Heart right ventricle (tissue), 16 donors: ENCODE data around the gene FREY1. TPM values are rescaled to one million over a fixed set of nuclear protein-coding genes. Genes with fewer than 3 reads are reported as not detected.

Experiments used
- ATAC-seq, 8 donors: fragments of 200-7000 bp; cut with Tn5 transposase; one replicate each; pipeline ENCODE4 v1.9.1; 2020; ENCODE audit warnings: mild to moderate bottlenecking in 8 of 8, moderate library complexity in 8 of 8, moderate number of reproducible peaks in 1 of 8
- DNase-seq, 2 donors: peaks; one replicate each; pipeline ENCODE4 v3.0.0-alpha.2; 2020
- H3K27ac ChIP-seq, 10 donors: fragments of 200-600 bp; sonication (generic) in 2 of 10; one replicate each; pipeline versions ENCODE4 v1.5.0 to v1.8.0; 2020 to 2022; ENCODE audit warnings: mild to moderate bottlenecking in 3 of 10
- H3K27me3 ChIP-seq, 7 donors: fragments of 200-600 bp; one replicate each; pipeline ENCODE4 v1.8.0; 2021 to 2022; ENCODE audit warnings: mild to moderate bottlenecking in 2 of 7
- H3K36me3 ChIP-seq, 9 donors: fragments of 200-600 bp; sonication (generic) in 1 of 9; one replicate each; pipeline versions ENCODE4 v1.5.0 to v1.8.0; 2020 to 2022; ENCODE audit warnings: mild to moderate bottlenecking in 2 of 9
- H3K4me1 ChIP-seq, 9 donors: fragments of 200-600 bp; sonication (generic) in 1 of 9; one replicate each; pipeline versions ENCODE4 v1.5.0 to v1.8.0; 2020 to 2022; ENCODE audit warnings: mild to moderate bottlenecking in 4 of 9
- H3K4me3 ChIP-seq, 10 donors: fragments of 200-600 bp; sonication (generic) in 2 of 10; one replicate each; pipeline versions ENCODE4 v1.5.0 to v1.8.0; 2020 to 2022; ENCODE audit warnings: mild to moderate bottlenecking in 7 of 10, moderate library complexity in 2 of 10
- H3K9me3 ChIP-seq, 11 donors: fragments of 200-600 bp in 10 of 11; sonication (generic) in 2 of 11; one replicate each; pipeline versions ENCODE4 v1.5.0 to v1.8.0; 2013 to 2022; ENCODE audit warnings: mild to moderate bottlenecking in 2 of 11, control low read depth in 1 of 11, moderate library complexity in 1 of 11
- WGBS, 2 donors: extraction: QIAGEN DNeasy Blood & Tissue Kit; methylation state at CpG; one replicate each; pipeline ENCODE4 v1.1.7; 2013; ENCODE audit warnings: inconsistent platforms in 1 of 2; 5-methylcytosine and 5-hydroxymethylcytosine counted together
- intact Hi-C, 10 donors: fragments of 100-400 bp; cut with DNase I; formaldehyde crosslinking; loops; one replicate each; pipeline versions ENCODE4 v1.11.1 to v1.14.2; 2022
- polyA plus RNA-seq, 2 donors: library from polyadenylated mRNA; stranded (reverse); fragments of 200-250 nt; gene quantifications; one replicate each; pipeline ENCODE4 v1.2.3, GENCODE V29; 2013
- total RNA-seq, 10 donors: library from RNA; stranded (reverse); fragmentation: NEBNext Ultra II Directional in 3 of 10; extraction: Animal tissue kit (Norgen Biotek cat#: 25700) in 3 of 10; gene quantifications; one replicate each; pipeline versions ENCODE4 v1.2.1 to v1.2.4, GENCODE V29; 2021 to 2023
- TF ChIP-seq, protein P1 (sequence below), 9 donors: fragments of 200-600 bp; sonication (generic) in 2 of 9; IDR thresholded peaks; one replicate each; pipeline versions ENCODE4 v1.5.0 to v1.8.0; 2021 to 2022; ENCODE audit warnings: antibody characterized with exemption in 9 of 9, mild to moderate bottlenecking in 5 of 9, moderate library complexity in 1 of 9
- donor health status: Arrhythmogenic right ventricular cardiomyopathy.
- donor health status: ischemic (EF 13 %, LVEDD 7.1; RV severe dilation, severe dysfunction).
- donor health status: healthy with polysubstance abuse.
- donor health status: DM: no; HTN: yes; CAD: no.
- donor health status: DM: no; HTN: no; CAD: no.
- donor health status: ischemic (EF 25% LVEDD 6.9; RV normal size, moderate dysfunction).
- donor health status: ischemic (EF 25% LVEDD 5.7; RV mildly dilated, moderate dysfunction).
- donor health status: healthy.
- donor health status: DM: yes; HTN: yes; CAD: no.
- donor health status: Ischemic cardiomyopathy.
- donor health status: ischemic (EF 35%, LVEDD 5.7; RV mildly dilated, moderate dysfunction).
- donor health status: nonischemic (EF 11% LVEDD 7.7; RV severe dilation, severe dysfunction).
- donor health status: DM: yes; HTN: yes; CAD: no.
- donor health status: PGD.
- donor health status: ischemic (EF 29% LVEDD 5.4; RV normal size, mild dysfunction).
- donor health status: nonischemic (EF 23%, LVEDD 6.1; RV moderate dilation, normal function).

FREY1 gene
- total and polyA plus RNA-seq, 12 donors, result 0.22 to 0.59 (median 0.39) TPM; not detected in 7

GRCh38 chr11:45887587-45887986 lies 19.5 kb downstream of the FREY1 start:
- WGBS, 2 donors, result 84 to 87% methylated on average over 10 of the region's 10 CpGs
- intact Hi-C loops, result no loop called here
- Histone ChIP-seq H3K36me3 (peaks cover 0 to 11% (median 0%) of the 10 kb centered on the region in 9 donors), H3K27ac (no peak overlapping the region), H3K9me3 (no peaks in the 10 kb centered on the region), H3K4me3 (no peak overlapping the region), H3K27me3 (peaks cover 0 to 13% (median 0%) of the 10 kb centered on the region in 7 donors), H3K4me1 (peaks cover 0 to 13% (median 6%) of the 10 kb centered on the region in 9 donors)
- no peak for DNase-seq
- no peak for ATAC-seq
- TF ChIP-seq, protein P1, sequence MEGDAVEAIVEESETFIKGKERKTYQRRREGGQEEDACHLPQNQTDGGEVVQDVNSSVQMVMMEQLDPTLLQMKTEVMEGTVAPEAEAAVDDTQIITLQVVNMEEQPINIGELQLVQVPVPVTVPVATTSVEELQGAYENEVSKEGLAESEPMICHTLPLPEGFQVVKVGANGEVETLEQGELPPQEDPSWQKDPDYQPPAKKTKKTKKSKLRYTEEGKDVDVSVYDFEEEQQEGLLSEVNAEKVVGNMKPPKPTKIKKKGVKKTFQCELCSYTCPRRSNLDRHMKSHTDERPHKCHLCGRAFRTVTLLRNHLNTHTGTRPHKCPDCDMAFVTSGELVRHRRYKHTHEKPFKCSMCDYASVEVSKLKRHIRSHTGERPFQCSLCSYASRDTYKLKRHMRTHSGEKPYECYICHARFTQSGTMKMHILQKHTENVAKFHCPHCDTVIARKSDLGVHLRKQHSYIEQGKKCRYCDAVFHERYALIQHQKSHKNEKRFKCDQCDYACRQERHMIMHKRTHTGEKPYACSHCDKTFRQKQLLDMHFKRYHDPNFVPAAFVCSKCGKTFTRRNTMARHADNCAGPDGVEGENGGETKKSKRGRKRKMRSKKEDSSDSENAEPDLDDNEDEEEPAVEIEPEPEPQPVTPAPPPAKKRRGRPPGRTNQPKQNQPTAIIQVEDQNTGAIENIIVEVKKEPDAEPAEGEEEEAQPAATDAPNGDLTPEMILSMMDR (IDR thresholded peaks at IDR 0.05), result no peak

DNA sequence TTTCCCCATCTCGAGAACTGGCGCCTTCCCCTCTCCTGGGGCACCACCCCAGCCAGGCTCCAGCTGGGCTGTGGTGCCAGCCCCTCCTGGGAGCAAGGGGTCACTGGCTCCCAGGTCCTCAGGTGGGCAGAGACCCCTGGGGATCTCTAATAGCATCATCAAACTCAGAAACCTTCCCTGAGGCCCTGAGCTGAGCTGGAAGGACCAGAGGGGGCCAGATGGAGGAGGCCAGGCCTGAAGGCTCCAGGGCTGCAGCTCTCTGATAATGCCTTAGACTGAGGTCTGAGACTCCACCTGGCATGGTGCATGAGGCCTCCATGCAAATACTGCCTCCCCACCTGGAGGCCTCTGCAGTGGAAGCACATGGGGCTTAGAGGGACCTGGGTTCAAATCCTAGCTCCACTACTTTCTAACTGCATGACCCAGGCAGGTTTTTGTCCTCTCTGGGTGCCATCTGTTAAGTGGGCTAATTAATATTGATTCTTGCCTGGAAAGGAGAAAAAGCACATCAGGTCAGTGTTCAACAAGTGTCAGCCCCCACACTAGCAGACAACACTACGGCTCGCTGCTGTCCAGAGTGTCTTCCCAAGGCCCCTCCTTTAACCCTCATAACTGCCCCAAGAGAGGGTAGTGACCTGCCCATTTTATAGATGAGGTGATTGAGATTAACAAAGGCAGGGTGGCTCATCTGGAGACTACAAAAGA lies 20.1 kb downstream of the FREY1 start:
- peaks cover 0 to 13% (median 6%) of the 10 kb centered on the region in 9 donors for H3K4me1 ChIP-seq
- H3K9me3 ChIP-seq, result no peaks in the 10 kb centered on the region
- DNase-seq (no peak), ATAC-seq (no peak)
- TF ChIP-seq, protein P1 (IDR thresholded peaks at IDR 0.05), result no peak
- H3K27ac ChIP-seq, result no peak overlapping the region
- no peak overlapping the region for H3K4me3 ChIP-seq
- intact Hi-C loops, result no loop called here
- WGBS, 2 donors, result 91 to 92% methylated on average over 4 of the region's 4 CpGs
- H3K27me3 ChIP-seq, result peaks cover 0 to 13% (median 0%) of the 10 kb centered on the region in 7 donors
- peaks cover 0 to 18% (median under 1%) of the 10 kb centered on the region in 9 donors for H3K36me3 ChIP-seq

GRCh38 chr11:45885921-45886721 lies 20.9 kb downstream of the FREY1 start:
- H3K27ac ChIP-seq, result no peak overlapping the region
- intact Hi-C loops, result no loop called here
- TF ChIP-seq, protein P1 (IDR thresholded peaks at IDR 0.05), result no peak
- ATAC-seq (peak in 1 of 8 donors; percentile 25), DNase-seq (no peak)
- H3K27me3 ChIP-seq, result peaks cover 0 to 13% (median 0%) of the 10 kb centered on the region in 7 donors
- no peaks in the 10 kb centered on the region for H3K9me3 ChIP-seq
- WGBS, 2 donors, result 17 to 22% methylated on average over 43 of the region's 43 CpGs
- peak overlapping the region in 9 of 10 donors; percentile 30 to 59 (median 50) for H3K4me3 ChIP-seq
- peaks cover 0 to 26% (median 8%) of the 10 kb centered on the region in 9 donors for H3K36me3 ChIP-seq
- H3K4me1 ChIP-seq, result peaks cover 0 to 21% (median 9%) of the 10 kb centered on the region in 9 donors

- Histone ChIP-seq H3K4me1 (peaks cover 0 to 23% (median 10%) of the 10 kb centered on the region in 9 donors), H3K27me3 (peaks cover 0 to 13% (median 0%) of the 10 kb centered on the region in 7 donors), H3K36me3 (peaks cover 0 to 33% (median 15%) of the 10 kb centered on the region in 9 donors), H3K9me3 (no peaks in the 10 kb centered on the region), H3K27ac (no peak within 1 kb of the TSS), H3K4me3 (peak within 1 kb of the TSS in 9 of 10 donors; percentile 30 to 59 (median 50))
- peak; percentile 42 to 55 for DNase-seq
- TF ChIP-seq, protein P1 (IDR thresholded peaks at IDR 0.05), result peak in 1 of 9 donors; percentile 7
- ATAC-seq, result peak; percentile 19 to 79 (median 72)
- 2% methylated on average over 33 to 73 of the region's 73 CpGs for WGBS, 2 donors
- intact Hi-C loops, result no loop called here
These were observed 21.7 kb downstream of the FREY1 start, which contains the start of gene MAPK8IP1 for GRCh38 chr11:45885274-45885920. Gene MAPK8IP1 (plus strand): TSS chr11:45885651. CDS start chr11:45885821, 170 bp downstream.
